ENCODE measurements around the gene AREL1. TPM values are rescaled to one million over a fixed set of nuclear protein-coding genes. Genes with fewer than 3 reads are reported as not detected.

The AREL1 gene
- total RNA-seq, 1 experiment from 2014 or later = 45.9 TPM

DNA sequence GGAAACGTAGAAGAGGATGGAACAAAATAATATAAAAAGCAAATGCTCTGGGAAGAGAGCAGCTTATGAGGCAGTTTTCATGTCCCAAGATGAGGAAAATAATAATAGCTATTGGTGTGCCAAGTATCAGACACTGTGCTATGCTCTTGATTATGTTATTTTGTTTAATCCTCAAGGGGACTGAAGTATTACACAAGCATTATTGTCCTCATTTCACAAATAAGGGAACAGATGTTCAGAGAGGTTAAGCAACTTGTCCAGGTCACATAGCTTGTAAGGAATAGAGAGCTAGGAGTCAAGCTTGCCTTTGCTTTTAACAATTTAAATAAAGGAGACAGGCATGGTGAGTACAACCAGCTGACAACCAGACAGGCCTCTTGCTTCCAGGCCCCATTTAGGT is 73.9 kb downstream of the AREL1 start:
- Histone ChIP-seq H3K9me3 (ENCODE audit: control insufficient read depth in 1 of 2, insufficient read depth in 1 of 2, low read depth in 1 of 2, low read length in 2 of 2) (no peaks in the 10 kb centered on the region), H3K27ac (ENCODE audit: low read depth, low read length) (no peak overlapping the region), H3K79me2 (ENCODE audit: insufficient read depth, low read length) (no peaks in the 10 kb centered on the region), H3K27me3 (ENCODE audit: insufficient read depth, low read length) (no peaks in the 10 kb centered on the region), H3K9ac (ENCODE audit: low read length) (no peak overlapping the region), H4K20me1 (ENCODE audit: insufficient read depth) (no peaks in the 10 kb centered on the region), H3K4me2 (ENCODE audit: low read length) (no peak overlapping the region), H2AFZ (ENCODE audit: low read depth, low read length, poor library complexity, severe bottlenecking) (no peak overlapping the region), H3K9me2 (ENCODE audit: insufficient read depth) (no peaks in the 10 kb centered on the region), H3K4me3 (replicated peaks in 1 of 2; ENCODE audit: low read depth in 1 of 2, low read length in 2 of 2) (no peak overlapping the region), H3K36me3 (ENCODE audit: control insufficient read depth in 1 of 2, insufficient read depth in 2 of 2, low read length in 2 of 2) (no peaks in the 10 kb centered on the region), H3K4me1 (ENCODE audit: control insufficient read depth in 1 of 2, insufficient read depth in 2 of 2, low read length in 2 of 2) (no peaks in the 10 kb centered on the region)
- POLR2A ChIA-PET = no interaction called here
- DNase-seq (ENCODE audit: low read depth, low spot score) (no peak), ATAC-seq (no peak)
- CTCF ChIA-PET = interaction anchor here (1.3 kb wide), 1 partner anchor 30 kb away, joined by 6 read pairs; no protein-coding TSS in a partner anchor
- intact Hi-C loops (cut with micrococcal nuclease) = no loop called here
- RAD21 ChIA-PET (ENCODE audit: low non-redundant PET in 1 of 2, low total read pairs in 2 of 2, uncharacterized antibody in 2 of 2, unreplicated experiment in 2 of 2) = no interaction called here
- TF ChIP-seq, protein P1, sequence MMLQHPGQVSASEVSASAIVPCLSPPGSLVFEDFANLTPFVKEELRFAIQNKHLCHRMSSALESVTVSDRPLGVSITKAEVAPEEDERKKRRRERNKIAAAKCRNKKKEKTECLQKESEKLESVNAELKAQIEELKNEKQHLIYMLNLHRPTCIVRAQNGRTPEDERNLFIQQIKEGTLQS (IDR thresholded peaks at IDR 0.05) = no peak
- no TSS peak for BruUV-seq (replicated peaks)

GRCh38 chr14:74638066-74638465 is 74.8 kb downstream of the AREL1 start:
- H3K9ac ChIP-seq (ENCODE audit: low read length) = no peak overlapping the region
- ChIA-PET RAD21 (ENCODE audit: low non-redundant PET in 1 of 2, low total read pairs in 2 of 2, uncharacterized antibody in 2 of 2, unreplicated experiment in 2 of 2) (no interaction called here), CTCF (interaction anchor here (1.3 kb wide), 1 partner anchor 29 kb away, joined by 6 read pairs; no protein-coding TSS in a partner anchor), POLR2A (no interaction called here)
- no TSS peak for BruUV-seq (replicated peaks)
- H3K4me3 ChIP-seq (replicated peaks in 1 of 2; ENCODE audit: low read depth in 1 of 2, low read length in 2 of 2) = no peak overlapping the region
- no peaks in the 10 kb centered on the region for H3K9me2 ChIP-seq (ENCODE audit: insufficient read depth)
- ATAC-seq (no peak), DNase-seq (ENCODE audit: low read depth, low spot score) (no peak)
- no peak overlapping the region for H2AFZ ChIP-seq (ENCODE audit: low read depth, low read length, poor library complexity, severe bottlenecking)
- no peak overlapping the region for H3K4me2 ChIP-seq (ENCODE audit: low read length)
- H4K20me1 ChIP-seq (ENCODE audit: insufficient read depth) = no peaks in the 10 kb centered on the region
- no peaks in the 10 kb centered on the region for H3K36me3 ChIP-seq (ENCODE audit: control insufficient read depth in 1 of 2, insufficient read depth in 2 of 2, low read length in 2 of 2)
- intact Hi-C loops (cut with micrococcal nuclease) = no loop called here
- H3K27me3 ChIP-seq (ENCODE audit: insufficient read depth, low read length) = no peaks in the 10 kb centered on the region
- no peaks in the 10 kb centered on the region for H3K9me3 ChIP-seq (ENCODE audit: control insufficient read depth in 1 of 2, insufficient read depth in 1 of 2, low read depth in 1 of 2, low read length in 2 of 2)
- no peaks in the 10 kb centered on the region for H3K79me2 ChIP-seq (ENCODE audit: insufficient read depth, low read length)
- H3K4me1 ChIP-seq (ENCODE audit: control insufficient read depth in 1 of 2, insufficient read depth in 2 of 2, low read length in 2 of 2) = no peaks in the 10 kb centered on the region
- H3K27ac ChIP-seq (ENCODE audit: low read depth, low read length) = no peak overlapping the region
- TF ChIP-seq EGR1 (IDR thresholded peaks at IDR 0.05; ENCODE audit: low read depth) (no peak), ZFX (IDR thresholded peaks at IDR 0.05) (no peak), REST (IDR thresholded peaks at IDR 0.05; ENCODE audit: low read depth) (no peak), CEBPB (IDR thresholded peaks at IDR 0.05; ENCODE audit: low read depth) (no peak), SP1 (IDR thresholded peaks at IDR 0.05; ENCODE audit: low read depth) (no peak), FOSL1 (IDR thresholded peaks at IDR 0.05; ENCODE audit: low read depth) (no peak), EZH2phosphoT487 (IDR thresholded peaks at IDR 0.05; ENCODE audit: borderline replicate concordance) (no peak), SRF (IDR thresholded peaks at IDR 0.05; ENCODE audit: low read depth) (no peak), POLR2AphosphoS5 (IDR thresholded peaks at IDR 0.05; ENCODE audit: low read depth, low read length) (no peak), ZNF274 (IDR thresholded peaks at IDR 0.05; ENCODE audit: low read depth, low read length) (no peak), SIN3A (IDR thresholded peaks at IDR 0.05; ENCODE audit: low read depth) (no peak), CBX3 (IDR thresholded peaks at IDR 0.05; ENCODE audit: low read depth) (no peak)
- TF ChIP-seq, protein P2, sequence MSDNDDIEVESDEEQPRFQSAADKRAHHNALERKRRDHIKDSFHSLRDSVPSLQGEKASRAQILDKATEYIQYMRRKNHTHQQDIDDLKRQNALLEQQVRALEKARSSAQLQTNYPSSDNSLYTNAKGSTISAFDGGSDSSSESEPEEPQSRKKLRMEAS (IDR thresholded peaks at IDR 0.05) = no peak
- TF ChIP-seq, protein P1 (IDR thresholded peaks at IDR 0.05) = no peak
- TF ChIP-seq, protein P3, sequence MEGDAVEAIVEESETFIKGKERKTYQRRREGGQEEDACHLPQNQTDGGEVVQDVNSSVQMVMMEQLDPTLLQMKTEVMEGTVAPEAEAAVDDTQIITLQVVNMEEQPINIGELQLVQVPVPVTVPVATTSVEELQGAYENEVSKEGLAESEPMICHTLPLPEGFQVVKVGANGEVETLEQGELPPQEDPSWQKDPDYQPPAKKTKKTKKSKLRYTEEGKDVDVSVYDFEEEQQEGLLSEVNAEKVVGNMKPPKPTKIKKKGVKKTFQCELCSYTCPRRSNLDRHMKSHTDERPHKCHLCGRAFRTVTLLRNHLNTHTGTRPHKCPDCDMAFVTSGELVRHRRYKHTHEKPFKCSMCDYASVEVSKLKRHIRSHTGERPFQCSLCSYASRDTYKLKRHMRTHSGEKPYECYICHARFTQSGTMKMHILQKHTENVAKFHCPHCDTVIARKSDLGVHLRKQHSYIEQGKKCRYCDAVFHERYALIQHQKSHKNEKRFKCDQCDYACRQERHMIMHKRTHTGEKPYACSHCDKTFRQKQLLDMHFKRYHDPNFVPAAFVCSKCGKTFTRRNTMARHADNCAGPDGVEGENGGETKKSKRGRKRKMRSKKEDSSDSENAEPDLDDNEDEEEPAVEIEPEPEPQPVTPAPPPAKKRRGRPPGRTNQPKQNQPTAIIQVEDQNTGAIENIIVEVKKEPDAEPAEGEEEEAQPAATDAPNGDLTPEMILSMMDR (IDR thresholded peaks at IDR 0.05 in 2 of 3, conservative IDR thresholded peaks at IDR 0.05 in 1 of 3; ENCODE audit: borderline replicate concordance in 1 of 3, insufficient read depth in 1 of 3, low read depth in 2 of 3, low read length in 2 of 3) = no peak
